KBM-7 (cell line): Measurements from ENCODE around the gene HIGD1B.
"Not testable (repeated sequence)": the region's sequence is repeated elsewhere in the genome, so short reads cannot be mapped to it uniquely, and the experiment has no call there.

Source experiments
- DNase-seq: peaks from one replicate; pipeline ENCODE4 v3.0.0-alpha.2; 2015
- in situ Hi-C: fragments of 300-500 bp; cut with MboI; formaldehyde crosslinking; loops from 2 replicates; pipeline ENCODE4 v1.14.3; 2020; ENCODE audit warnings: low sequenced_read_pairs, low pct_unique_long_range_greater_than_20kb, mixed read lengths

HIGD1B gene

DNA sequence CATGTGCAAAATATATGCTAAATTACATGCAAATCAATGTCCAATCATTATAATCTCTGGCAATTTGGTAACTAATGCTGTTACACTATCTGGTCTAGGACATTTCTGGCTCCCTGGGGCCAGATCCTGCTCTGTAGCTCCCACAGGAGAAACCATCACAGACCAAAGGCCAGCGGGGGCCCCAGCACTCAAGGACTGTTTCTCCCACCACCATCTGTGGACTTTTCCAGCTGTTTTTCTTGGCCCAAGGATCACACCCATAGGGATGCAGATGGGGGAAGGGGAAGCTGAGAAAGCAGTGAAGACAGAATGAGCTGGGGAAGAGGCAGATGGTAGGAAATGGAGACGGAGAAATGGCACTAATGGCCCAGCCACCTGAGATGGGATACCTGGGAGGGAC, at the start of gene HIGD1B:
HIGD1B (plus strand) TSS at position 298 of the 400 bp plus-strand sequence. CDS start 270 bp downstream, outside the sequence.
- no peak for DNase-seq
- in situ Hi-C loops, result no loop called here

DNA sequence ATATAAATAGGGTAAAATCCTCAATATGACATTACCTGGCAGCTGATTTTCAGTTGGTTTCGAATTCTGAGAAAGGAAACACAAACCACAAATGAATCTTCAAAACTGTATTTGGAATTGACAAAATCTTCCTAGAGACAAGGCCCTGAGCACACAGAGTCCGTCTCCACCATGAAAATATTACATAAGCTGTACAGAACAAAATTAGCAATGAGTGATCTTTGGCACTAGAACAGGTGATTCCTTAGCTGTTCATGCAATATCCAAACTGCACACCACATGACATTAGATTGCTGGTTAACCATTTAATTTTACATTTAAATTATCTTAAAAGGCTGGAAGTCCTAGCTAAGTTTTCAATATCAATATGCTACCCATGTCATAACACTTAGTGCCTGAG, 49.3 kb upstream of the HIGD1B start:
- in situ Hi-C loops, result no loop called here
- DNase-seq, result no peak

DNA sequence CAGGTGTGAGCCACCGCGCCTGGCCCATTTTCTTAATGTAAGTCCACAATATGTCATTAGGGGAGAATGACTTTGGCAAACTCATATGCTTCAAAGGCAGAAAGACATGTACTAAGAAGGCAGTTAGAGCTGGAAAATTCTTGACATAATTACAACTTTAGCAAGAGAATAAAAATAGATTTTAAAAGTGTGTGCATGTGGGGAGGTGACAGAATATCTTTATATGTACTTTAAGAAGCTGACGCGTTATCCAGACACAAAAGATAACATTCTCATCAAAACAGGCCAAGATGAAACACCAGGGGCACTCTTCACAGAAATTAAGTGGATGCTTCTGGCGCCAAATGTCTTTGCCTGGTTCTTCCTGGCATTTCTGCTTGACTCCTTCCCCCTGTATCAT, 45.8 kb upstream of the HIGD1B start:
- DNase-seq, result no peak
- in situ Hi-C loops, result no loop called here

DNA sequence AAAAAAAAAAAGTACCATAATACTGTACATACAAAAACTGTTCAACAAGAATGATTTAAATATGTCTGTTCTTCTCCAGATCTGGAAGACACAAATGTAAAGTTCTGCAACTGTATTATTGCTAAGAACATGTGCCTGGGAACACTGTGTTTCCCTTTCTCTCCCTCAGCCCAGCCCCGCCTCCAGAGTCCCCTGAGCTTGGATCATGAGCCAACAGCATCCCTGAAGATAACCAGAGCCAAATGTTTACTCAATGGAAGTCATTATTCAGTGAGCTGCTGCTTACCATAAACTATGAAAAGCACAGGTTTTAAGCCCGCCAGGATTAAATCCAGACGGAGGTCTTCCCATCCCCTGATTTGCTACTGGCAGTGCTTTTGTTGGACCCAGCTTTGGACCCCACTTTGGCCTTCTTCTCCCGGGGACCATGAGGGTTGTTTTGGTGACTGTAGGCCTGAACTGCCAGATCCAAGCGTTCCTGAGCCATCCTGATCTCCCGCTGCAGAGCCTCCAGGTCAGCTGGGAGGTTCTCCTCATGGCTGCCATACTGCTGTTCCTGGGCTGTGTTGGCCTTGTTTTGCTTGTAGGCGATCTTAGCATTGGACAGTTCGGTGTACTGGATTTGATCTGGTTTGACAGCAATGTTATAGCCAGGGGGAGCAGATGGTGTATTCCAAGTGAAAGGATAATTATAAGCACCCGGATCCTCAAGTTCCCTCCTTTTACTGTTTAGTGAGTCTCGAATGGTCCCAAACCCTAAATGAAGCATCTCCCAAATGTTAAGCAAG, 43.2 kb upstream of the HIGD1B start:
- DNase-seq, result no peak
- in situ Hi-C loops, result no loop called here

DNA sequence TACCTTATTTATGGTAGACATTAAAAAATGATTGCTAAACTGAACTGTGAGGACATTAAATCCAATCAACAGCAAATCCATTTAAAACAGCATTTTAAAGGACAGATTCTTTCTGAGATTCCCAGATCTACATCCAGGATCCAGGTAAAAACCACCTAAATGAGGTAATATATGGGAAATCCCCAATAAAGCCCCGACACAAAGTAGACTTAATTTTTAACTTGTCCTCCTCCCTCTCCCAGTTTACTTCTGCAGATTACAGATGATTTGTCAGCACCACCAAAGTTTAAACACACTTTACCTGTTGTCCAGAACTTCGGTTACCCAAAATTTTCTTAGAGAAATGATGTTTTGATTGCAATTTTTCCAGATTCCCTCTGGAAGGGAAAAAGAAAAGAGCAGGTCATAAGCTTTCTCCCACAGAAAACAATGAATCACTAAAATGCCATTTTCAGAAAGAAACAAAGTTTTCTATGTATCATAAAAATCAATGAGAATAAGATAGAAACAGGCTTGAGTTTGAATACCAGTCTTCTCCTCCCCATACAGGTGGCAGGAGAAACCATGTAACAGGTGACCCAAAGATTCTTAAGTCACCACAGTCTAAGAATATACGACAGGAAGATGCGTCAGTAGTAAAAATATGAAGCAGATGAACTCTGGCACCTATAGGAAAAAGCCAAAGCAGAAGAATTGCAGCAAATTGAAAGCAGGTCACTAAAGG, 40.4 kb upstream of the HIGD1B start:
- in situ Hi-C loops, result no loop called here
- no peak for DNase-seq

DNA sequence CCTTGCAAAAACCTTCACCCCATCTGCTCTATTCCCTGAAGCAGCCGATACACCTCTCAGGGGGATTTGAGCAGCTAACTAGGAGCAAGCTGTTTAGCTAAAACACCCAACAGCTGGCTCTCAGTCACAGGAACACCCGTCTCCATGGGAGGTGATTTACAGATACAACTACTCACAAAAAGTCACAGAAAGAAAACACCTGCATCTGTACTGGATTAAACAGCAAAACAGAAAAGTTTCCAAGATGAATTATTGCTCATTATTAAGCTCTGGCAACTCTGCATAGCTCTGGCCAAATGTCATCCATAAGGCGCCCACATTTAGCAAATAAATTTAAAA, 39.9 kb upstream of the HIGD1B start:
- DNase-seq, result no peak
- in situ Hi-C loops, result no loop called here

DNA sequence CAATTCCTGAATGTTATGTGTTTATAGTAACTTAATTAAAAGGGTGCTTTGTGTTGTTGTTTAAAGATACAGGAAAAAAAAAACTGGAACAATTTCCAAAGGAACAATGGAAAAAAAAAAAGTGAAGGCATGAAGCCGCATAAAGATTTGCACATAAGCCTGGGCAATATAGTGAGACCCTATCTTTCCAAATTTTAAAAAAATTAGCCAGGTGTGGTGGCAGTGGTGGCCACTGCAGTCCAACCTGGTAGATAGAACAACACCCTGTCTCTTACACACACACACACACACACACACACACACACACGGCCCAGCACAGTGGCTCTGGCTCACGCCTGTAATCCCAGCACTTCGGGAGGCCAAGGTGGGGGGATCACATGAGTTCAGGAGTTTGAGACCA, 39.5 kb upstream of the HIGD1B start:
- DNase-seq, result no peak
- in situ Hi-C loops, result no loop called here

DNA sequence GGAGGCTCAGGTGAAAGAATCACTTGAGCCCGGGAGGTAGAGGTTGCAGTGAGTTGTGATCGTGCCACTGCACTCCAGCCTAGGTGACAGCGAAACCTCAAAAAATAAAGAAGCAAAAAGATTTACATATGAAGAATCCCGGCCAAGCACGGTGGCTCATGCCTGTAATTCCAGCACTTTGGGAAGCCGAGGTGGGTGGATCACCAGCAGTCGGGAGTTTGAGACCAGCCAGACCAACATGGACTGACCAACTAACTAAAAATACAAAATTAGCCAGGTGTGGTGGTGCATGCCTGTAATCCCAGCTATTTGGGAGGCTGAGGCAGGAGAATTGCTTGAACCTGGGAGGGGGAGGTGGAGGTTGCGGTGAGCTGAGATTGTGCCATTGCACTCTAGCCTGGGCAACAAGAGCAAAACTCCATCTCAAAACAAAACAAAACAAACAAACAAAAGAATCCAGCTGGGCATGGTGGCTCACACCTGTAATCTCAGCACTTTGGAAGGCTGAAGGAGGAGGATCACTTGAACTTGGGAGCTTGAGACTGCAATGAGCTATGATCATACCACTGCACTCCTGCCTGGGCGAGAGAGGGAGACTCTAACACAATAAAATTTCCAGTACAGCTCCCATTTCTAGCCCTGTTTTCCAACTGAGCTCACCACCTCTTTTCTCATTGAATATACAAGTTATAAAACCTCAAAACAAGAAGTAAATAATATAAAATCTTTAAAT, 38.9 kb upstream of the HIGD1B start:
- DNase-seq, in situ Hi-C loops: not testable (repeated sequence)

DNA sequence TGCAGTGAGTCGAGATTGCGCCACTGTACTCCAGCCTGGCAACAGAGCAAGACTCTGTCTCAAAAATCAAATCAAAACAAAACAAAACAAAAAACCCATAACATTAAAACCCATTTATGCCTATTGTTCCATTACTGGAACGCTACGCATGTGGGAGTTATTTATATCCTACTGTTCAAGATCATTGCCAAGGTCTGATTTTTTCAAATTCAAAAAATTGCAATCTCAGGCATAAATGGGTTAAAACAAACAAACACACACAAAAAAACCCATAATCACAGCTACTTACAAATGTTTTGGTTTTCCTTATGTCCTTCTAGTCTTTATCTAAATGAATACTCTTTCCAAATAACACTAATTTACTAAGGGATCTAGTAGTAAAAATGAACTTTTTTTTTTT, 35.4 kb upstream of the HIGD1B start:
- in situ Hi-C loops, result no loop called here
- no peak for DNase-seq

DNA sequence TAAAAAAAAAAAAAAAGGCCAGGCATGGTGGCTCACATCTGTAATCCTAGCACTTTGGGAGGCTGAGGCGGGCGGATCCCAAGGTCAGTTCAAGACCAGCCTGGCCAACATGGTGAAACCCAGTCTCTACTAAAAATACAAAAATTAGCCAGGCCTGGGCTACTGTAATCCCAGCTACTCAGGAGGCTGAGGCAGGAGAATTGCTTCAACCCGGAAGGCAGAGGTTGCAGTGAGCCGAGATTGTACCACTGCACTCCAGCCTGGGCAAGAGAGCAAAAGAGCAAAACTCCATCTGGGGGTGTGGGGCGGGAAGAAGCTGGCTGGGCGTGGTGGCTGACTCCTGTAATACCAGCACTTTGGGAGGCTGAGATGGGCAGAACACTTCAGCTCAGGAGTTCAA, 29.2 kb upstream of the HIGD1B start:
- DNase-seq, result not testable (repeated sequence)

DNA sequence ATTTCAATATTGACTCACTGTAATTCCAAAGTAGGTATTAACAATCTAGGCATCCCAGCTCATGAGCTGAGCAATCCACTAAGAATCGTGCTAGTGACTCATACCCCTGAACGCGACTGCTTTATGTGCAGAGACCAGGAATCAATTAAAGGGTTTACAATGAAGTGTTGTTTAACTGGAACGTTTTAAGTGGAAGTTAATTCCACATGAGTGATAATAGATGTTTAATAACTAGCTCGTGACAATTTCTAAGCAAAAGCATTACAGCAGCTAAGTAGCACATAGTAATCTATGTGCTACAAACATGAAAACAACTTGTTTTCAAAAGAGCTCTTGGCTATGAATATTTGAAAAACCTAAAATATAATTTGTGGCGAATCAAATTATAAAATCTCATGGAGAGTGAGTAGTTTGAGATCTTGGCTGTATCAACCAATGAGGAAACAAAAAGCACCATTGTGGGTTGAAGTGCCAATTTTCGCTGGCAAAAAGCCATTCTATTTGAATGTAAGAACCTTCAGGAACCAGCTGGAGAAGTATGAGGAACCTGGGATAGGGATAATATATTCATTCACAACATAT, 27.0 kb upstream of the HIGD1B start:
- no peak for DNase-seq
- in situ Hi-C loops, result no loop called here

More for the DNA sequence above, 29.2 kb upstream of the HIGD1B start:
- in situ Hi-C loops, result not testable (repeated sequence)

DNA sequence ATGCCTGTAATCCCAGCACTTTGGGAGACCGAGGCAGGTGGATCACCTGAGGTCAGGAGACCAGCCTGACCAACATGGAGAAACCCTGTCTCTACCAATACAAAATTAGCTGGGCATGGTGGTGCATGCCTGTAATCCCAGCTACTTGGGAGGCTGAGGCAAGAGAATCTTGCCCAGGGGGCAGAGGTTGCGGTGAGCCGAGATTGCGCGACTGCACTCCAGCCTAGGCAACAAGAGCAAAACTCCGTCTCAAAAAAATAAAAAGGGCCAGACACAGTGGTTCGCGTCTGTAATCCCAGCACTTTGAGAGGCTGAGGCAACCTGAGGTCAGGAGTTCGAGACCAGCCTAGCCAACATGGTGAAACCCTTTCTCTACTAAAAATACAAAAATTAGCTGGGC, 22.4 kb upstream of the HIGD1B start:
- in situ Hi-C loops, result not testable (repeated sequence)

DNA sequence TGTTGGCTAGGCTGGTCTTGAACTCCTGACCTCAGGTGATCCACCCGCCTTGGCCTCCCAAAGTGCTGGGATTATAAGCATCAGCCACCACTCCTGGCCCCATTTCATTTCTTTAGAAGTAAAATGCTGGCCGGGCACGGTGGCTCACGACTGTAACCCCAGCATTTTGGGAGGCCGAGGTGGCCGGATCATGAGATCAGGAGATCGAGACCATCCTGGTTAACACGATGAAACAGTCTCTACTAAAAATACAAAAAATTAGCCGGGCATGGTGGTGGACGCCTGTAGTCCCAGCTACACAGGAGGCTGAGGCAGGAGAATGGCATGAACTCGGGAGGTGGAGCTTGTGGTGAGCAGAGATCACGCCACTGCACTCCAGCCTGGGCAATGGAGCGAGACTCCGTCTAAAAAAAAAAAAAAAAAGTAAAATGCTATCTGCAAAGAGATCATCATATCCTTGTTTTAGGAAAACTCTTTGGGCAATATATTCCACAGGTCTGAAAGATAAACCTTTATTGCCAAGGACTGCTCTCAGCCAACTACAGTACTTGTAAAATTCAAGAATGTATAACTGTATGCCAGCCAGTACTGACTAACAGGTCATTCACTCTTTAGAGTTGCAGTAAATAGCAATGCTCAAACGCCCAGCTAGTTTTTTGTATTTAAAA, 21.4 kb upstream of the HIGD1B start:
- DNase-seq, result no peak
- in situ Hi-C loops, result no loop called here

More for the DNA sequence above, 22.4 kb upstream of the HIGD1B start:
- DNase-seq, result not testable (repeated sequence)

DNA sequence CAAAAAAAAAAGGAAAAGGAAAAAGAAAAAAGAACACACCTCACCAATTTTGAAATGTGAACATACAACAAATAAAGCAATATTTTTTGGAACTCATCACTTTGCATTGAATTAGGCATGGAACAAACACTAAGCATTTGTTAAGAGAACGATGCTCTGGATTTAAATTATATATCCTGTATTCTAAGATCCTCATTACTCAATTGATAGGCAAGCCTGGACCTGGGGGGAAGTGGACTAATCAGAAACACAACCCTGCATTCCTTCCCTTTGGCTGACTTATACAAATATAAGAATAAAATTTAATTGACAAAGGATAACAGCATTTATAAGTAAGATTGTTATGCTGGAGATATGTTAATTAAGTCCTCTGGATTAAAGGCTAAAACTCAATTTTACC, 19.8 kb upstream of the HIGD1B start:
- in situ Hi-C loops, result no loop called here

DNA sequence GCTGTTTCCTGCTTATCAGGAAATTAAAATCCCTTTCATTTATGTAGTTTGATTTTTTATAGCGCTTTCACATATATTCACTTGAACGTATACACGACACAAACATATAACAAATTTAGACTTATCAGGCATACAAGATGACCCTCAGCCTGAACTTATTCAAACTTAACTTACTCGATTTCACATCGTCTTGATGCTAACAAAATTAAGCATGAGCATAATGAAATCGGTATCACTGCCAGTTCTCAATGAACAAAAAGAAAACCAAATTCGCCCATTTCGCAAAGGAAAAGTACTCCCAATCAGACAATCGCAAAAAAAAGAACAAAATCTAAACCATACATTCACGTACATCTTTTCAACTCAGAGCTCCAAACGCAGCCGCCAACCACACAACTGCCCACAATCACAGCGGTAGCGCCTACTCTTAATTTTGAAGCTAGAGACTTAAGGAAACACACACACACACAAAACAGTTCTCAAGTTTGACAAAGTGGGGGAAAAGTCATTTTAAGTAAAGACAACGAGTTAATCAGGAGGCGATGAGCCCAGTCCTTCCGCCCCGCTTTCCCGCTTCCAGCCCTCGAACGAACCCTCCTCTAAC, 18.7 kb upstream of the HIGD1B start:
- in situ Hi-C loops, result no loop called here
- peak; percentile 44 for DNase-seq

More for the DNA sequence above, 19.8 kb upstream of the HIGD1B start:
- no peak for DNase-seq

DNA sequence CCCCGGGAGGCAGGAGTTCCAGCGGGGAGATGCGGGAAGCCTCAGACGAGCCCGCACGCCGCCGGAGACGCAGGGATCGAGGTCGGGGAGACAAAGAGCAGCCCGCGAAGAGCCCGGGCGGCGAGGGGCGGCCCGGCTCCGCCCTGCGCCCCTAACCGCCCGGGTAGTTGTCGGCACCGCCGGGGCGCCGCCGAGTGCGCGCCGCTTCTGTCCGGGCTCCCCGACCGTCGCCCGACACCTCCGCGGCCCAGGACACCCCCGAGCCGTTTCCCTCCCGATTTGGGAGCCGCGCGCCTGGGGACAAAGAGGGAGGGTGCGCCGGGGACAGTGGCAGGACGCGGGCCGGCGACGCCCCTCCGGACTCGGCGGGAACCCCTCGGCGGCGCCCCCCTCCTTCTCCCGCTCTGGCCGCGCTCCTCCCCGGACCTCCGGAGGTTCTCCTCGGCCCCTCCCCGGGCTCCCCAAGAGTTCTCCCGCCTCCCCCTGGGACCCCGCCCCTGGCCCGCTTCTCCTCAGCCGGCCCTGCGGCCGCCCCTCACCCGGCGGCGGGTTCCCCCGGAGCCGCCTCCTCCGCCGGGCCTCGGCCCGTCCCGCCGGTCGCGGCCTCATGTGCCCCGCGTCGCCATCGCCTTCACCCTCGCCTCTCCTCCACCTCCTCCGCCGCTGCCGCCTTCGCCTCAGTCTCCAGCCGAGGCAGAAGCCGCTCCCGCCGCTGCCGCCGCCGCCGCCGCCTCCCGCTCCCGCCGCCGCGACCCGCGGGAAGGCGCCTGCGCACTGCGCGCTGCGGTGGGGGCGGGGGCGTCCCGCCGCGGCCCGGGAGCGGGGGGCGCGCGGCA, 17.9 kb upstream of the HIGD1B start, which contains the start of gene GJC1:
GJC1 (minus strand) TSS at position 765 of the 836 bp plus-strand sequence. CDS start 24,470 bp downstream, outside the sequence.
- no peak for DNase-seq
- in situ Hi-C loops, result no loop called here

DNA sequence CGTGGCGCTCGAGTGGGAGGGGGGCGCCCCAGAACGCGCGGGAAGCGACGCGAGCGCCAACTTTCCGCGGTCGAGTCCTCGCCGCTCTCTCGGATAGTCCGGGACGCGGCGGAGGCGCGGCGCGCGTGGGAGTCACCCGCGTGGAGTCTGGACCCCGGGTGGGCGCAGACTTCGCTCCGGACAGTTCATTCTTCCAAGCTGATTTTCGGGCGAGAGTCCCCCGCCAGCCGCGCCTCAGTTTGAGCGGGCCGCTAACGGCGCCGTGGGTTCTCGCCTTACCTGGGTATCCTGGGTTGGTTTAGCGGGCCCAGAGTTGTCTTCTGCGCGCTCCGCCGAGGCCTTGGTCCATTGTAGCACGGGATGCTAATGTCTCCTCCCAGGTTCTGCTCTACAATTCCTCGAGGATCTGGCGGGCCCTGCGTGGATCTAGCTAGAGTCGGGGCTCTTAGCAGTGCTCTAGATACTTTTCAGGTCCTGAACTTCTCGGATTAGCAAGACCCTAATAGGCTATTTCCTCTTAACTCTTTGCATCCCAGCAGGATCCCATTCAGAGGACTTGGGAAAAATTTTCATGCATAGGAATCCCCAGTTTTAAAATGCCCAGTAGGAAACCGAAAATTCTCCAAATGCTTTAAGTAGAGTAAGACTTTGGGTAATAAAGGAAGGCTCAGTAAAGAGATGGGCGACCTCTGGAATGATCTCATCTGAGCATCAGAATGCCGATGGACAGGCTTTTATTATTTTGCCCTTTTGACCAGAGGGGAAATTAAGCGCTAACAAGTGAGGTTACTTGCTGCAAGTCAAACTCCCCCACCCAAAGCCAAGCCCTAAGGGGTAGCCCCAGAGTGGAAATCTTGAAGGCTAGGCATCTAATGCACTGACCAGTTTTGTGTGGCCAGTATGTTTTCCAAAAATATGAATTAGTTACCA, 17.1 kb upstream of the HIGD1B start:
- in situ Hi-C loops, result no loop called here
- DNase-seq, result peak; percentile 25
